C4-2B (cell line): ENCODE results near the gene C6orf141.

Source experiments
- H3K27ac ChIP-seq: fragments of 450-650 bp; 2 replicates; pipeline ENCODE4 v1.5.1; 2017
- ZFX ChIP-seq: fragments of 450-650 bp; IDR thresholded peaks from 2 replicates; pipeline ENCODE4 v1.6.1; 2017
- TF ChIP-seq, protein P1 (sequence below): fragments of 450-650 bp; conservative IDR thresholded peaks from 2 replicates; pipeline ENCODE4 v1.5.1; 2017; ENCODE audit warnings: mild to moderate bottlenecking

C6orf141 gene

GRCh38 chr6:49515485-49516146 is 34.9 kb upstream of the C6orf141 start:
- no peak overlapping the region for H3K27ac ChIP-seq
- TF ChIP-seq ZFX, result no peak
- TF ChIP-seq, protein P1, sequence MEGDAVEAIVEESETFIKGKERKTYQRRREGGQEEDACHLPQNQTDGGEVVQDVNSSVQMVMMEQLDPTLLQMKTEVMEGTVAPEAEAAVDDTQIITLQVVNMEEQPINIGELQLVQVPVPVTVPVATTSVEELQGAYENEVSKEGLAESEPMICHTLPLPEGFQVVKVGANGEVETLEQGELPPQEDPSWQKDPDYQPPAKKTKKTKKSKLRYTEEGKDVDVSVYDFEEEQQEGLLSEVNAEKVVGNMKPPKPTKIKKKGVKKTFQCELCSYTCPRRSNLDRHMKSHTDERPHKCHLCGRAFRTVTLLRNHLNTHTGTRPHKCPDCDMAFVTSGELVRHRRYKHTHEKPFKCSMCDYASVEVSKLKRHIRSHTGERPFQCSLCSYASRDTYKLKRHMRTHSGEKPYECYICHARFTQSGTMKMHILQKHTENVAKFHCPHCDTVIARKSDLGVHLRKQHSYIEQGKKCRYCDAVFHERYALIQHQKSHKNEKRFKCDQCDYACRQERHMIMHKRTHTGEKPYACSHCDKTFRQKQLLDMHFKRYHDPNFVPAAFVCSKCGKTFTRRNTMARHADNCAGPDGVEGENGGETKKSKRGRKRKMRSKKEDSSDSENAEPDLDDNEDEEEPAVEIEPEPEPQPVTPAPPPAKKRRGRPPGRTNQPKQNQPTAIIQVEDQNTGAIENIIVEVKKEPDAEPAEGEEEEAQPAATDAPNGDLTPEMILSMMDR, result no peak

DNA sequence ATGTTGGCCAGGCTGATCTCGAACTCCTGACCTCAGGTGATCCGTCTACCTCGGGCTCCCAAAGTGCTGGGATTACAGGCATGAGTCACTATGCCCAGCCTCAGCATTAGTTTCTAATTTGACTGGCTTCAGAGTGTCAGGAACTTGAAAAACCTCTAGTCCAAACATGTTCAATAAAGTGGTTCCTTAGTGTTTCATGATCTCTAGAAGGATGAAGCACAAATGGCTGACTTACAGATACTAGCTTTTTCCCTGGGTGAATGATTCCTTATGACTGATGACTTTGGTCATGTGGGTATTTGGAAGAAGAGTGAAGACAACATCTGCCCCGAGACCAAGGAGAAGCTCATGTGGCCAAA is 34.3 kb upstream of the C6orf141 start:
- H3K27ac ChIP-seq, result no peak overlapping the region
- TF ChIP-seq, protein P1, result no peak
- TF ChIP-seq ZFX, result no peak

- TF ChIP-seq ZFX, result no peak
- TF ChIP-seq, protein P1, result no peak
- no peak overlapping the region for H3K27ac ChIP-seq
Measured at GRCh38 chr6:49517919-49518318, 32.5 kb upstream of the C6orf141 start.

GRCh38 chr6:49519660-49520059 is 30.8 kb upstream of the C6orf141 start:
- TF ChIP-seq ZFX, result no peak
- TF ChIP-seq, protein P1, result no peak
- no peak overlapping the region for H3K27ac ChIP-seq

DNA sequence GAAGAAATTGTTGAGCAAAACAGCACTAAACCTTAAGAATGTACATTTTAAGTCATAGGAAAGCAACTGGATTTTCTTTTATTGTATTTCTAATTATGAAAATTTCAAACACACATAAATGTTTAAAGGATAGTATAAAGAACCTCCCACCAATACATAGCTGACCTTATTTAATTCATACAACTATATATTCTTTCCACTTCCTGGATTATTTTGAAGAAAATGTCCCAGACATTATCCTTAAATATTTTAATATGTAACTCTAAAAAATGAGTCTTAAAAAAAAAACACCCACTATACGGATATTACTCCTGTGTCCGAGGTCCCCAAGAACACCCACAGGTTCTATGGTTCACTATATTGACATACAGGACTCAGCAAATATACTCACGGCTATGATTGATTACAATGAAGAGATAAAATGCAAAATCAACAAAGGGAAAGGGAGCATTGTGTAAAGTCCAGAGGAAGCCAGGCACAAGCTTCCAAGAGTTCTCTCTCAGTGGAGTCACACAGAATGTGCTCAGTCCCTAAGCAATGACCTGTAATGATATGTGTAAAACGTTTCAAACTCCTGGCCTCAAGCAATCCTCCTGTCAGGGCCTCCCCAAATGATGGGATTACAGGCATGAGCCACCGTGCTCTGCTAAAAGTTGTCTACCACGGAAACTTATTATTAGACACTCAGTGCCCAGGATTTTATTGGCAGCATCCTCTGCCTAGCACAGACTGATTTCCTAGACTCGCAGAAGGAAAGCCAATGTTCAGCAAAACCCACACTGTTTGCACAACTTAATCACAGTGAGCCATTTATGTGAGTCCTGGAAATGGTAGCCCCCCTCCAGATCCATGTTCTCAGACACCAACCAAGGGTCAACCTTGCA is 27.5 kb upstream of the C6orf141 start:
- H3K27ac ChIP-seq, result peak overlapping the region; percentile 79
- no peak for TF ChIP-seq ZFX
- TF ChIP-seq, protein P1, result no peak

- H3K27ac ChIP-seq, result no peak overlapping the region
- TF ChIP-seq, protein P1, result no peak
- TF ChIP-seq ZFX, result no peak
Measured at GRCh38 chr6:49523901-49524300, 26.6 kb upstream of the C6orf141 start.

GRCh38 chr6:49524541-49524940 is 25.9 kb upstream of the C6orf141 start:
- peak overlapping the region; percentile 66 for H3K27ac ChIP-seq
- TF ChIP-seq ZFX, result no peak
- TF ChIP-seq, protein P1, result no peak
